HCEC 1CT (cell line): ENCODE results near the gene GAD1.

ENCODE experiments used
- DNase-seq: peaks from one replicate; pipeline ENCODE4 v3.0.0-alpha.2; 2017

The GAD1 gene

DNA sequence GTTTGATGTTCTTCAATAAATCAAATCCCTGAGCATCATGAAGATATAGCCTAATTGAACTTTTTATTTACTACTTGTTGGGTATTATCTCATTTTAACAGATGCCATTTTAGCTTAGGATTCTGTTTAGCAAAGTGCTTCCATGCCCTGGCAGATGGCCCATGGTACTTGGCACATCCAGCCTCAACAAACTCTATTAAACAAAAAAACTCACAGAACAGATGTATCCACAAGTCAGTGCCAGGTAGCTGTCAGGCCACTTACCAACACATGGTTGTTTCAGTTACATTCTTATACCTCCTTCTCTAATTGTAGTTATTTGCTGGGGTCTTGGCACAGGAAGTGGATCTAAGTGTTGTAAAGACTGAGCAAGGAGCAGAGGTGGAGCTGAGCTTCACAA, 29.6 kb downstream of the GAD1 start:
- DNase-seq, result no peak

DNA sequence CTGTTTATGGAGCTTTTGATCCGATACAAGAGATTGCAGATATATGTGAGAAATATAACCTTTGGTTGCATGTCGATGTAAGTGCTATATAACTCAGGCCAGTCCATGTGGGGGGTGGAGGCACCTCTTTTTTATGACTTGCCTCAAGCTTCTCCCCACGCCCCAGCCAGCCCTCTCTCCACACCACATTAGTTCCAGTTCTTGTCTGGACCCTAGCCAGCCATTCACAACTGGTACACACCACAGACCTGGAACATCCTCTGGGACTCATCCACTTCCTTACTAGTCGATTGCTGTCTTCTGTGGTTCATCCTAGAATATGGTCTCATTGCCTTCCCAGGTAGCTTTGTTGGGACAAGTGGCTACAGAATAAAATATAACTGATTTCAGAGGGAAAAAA, 31.0 kb downstream of the GAD1 start:
- DNase-seq, result no peak

DNA sequence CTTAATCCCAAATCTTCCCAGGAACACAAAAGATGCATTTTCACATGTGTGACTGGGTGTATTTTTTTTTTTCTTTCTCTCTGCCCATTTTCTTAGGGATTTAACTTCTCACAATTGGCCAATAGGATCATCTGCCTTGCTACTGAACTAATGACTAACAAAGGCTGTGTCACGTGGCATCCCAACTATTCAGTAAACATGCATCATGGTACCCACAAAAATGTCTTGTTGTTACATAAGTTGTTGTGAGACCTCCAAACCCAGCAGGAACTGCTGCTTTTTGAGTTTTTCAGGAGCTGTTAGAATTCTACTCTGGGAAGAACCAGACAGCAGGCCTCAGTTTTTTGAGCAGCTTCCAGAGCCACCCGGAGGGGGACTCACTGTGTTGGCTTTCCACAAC, 31.9 kb downstream of the GAD1 start:
- DNase-seq, result peak; percentile 75

DNA sequence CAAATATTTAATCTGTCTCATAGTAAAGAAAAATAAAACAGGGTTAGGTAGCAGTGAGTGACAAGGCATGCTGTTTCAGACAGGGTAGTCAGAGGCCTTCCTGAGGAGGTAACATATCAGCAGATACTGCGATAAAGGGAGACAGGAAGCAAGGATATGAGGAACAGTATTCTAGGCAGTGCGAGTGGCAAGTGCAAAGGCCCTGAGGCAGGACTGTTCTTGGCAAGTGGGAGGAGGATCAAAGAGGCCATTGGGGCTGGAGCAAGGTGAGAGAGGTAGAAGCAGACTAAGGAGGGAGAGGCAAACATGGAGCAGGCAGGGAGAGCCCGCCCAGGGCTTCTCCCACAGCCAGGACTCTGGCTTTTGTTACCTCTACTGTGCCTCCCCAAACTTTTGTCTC, 33.6 kb downstream of the GAD1 start:
- no peak for DNase-seq

DNA sequence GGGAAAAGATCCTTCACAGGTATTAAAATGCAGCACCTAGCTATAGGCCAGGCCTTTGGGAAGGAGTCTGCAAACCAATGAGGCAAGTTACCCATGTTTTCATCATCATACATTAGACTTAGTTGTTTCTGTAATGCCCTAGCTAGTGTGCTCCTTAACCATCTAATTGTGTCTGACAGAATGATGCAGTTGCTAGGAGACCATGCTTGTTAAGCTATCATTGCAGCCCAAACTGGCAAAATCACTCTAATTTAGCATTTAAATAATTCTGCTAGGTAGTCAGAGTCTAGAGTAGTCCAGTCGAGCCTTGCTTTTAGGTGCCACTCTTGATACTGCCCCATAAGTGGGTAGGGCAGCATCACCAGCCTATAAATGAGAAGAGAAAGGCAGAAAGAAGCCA, 34.9 kb downstream of the GAD1 start:
- DNase-seq, result no peak

DNA sequence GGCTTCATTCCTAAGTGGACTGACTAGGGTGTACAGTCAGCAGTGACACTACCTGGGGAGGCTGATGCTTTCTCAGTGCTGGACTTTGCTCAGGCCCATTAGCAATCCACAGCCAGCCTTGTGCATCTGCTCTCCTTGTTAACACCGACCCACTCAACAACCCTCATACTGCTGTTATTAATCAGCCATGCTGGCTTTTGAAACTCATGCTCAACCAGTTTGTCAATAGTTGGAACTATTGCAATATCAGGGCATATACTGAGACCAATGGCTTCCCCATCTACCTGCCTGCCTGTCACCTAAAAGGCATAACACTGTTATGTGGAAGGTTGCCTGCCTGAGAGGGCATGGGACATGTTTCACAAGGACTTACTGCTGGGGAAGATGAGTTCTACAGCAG, 39.4 kb downstream of the GAD1 start:
- no peak for DNase-seq

DNA sequence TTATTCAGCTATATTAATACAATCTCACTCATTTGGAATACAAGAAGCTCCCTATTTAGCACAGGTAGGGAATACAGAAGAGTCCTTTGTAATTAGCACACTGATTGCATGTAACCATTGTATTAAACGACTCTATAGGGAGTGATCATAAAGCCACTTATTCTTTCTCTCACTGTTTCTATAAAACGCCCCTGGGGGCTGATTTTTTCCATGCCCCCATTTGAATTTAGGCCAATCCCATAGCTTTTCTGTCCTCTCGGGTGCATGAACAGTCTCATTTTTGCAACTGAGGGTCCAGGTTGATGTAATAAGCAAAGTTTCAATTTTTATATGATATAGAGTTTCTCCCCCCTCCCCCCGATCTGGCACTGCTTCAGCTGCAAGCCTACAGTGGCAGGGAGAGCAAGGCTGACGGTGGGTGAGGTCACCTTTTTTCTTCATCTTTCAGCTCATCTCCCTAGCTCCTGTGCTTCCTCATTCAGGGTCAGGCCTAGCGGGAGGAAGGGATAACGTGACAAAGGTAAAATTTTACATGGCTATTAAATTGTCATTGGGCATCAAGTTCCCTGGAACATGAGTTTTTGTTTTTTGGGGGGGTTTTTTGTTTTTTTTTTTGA, 45.7 kb downstream of the GAD1 start:
- DNase-seq, result no peak

DNA sequence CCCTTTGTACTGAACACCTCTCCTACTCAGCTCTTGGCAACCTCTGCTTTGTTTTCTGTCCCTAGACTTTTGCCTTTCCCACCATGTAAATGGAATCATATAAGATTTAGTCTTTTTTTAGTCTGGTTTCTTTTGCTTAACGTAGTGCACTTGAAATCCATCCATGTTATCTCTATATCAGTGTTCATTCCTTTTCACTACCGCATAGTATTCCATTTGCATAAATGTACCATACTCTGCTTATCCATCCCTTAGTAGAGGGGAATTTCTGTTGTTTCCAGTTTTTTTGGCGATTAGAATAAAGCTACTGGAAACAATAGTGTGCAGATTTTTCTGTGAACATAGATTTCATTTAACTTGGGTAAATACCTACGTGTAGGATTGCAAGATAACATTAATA, 46.4 kb downstream of the GAD1 start:
- DNase-seq, result no peak

DNA sequence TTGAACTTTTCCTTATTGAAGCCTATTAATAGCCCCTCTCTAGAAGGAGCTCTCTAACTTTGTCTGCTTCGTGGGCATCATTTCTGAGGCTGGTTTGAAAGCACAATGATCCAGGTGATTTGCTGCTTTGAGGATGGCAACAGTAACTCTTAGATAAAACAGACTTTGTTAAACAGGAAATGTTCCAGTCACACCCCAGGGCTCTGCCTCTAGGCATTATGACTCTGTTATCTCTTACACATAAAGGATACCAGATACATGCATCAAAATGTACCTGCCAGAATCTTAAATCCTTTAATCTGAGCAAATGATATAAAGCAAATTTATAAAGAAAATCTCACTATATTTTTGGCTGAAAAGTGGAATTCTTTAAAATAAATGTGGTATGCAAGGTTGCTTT, 52.3 kb downstream of the GAD1 start:
- no peak for DNase-seq

DNA sequence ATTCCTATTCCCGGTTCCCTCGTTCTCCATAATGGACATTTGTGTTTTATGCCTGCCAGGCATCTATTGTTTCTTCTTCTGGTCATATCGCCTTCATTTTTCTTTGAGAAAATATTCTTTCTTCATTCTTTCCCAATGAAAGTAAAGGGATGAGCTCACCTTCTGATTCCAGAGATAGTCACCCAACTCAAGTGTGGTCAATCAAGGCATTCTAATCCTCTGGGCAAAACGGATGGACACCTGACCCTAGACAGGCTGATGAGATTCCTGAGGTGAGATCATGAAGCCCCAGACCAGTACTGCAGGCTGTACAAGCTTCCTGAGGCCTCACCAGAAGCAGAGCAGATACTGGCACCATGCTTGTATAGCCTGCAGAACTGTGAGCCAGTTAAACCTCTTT, 52.8 kb downstream of the GAD1 start:
- DNase-seq, result no peak

DNA sequence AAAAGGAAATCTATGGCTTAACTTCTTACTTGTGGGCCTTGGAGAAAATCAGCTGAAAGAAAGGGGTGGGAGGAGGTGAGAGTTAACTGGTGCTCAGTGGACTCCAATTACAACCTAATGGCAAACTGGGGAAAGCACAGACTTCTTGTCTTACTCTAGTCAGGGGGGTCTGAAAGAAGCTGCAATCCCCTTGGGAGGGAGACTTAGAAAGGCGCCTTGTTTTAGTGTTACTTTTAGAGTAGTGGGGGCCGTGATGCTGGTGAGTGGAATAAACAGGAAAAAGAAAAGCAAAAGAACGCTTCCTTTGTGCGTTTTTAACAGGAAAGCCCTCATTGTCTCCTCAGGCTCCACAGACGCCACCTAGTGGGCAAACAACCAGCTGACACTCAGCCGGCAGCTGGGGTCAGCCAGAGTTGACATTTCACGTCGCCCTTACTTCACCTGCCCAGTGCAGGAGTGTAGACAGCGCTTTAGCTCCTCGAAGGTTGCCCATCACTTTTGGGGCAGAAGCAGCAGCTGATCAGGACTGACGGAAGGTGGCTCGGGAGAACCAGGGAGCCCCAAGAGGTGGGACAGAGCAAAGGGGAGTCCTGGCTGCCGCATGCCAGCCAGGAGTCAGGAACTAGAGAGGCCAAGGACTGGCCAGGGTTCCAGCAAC, 56.5 kb downstream of the GAD1 start:
- peak; percentile 57 for DNase-seq

DNA sequence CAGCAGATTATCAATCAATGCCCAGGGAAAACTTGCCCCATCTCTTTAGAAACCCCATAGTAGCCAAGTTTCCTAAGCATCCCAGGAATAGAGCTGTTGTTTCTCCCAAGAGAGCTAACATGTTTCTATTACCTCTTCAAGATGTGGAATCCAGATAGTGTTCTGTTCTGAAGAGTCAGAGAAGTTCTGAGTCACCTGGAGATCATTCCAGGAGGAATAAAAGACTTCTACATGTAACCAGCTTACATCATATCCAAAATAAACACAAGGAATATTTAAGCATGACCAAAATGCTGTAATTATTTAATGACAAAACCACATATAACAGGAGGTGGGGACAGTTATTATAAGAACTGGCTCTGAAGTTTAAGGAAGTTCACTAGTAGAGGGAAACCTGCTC, 61.4 kb downstream of the GAD1 start:
- no peak for DNase-seq

DNA sequence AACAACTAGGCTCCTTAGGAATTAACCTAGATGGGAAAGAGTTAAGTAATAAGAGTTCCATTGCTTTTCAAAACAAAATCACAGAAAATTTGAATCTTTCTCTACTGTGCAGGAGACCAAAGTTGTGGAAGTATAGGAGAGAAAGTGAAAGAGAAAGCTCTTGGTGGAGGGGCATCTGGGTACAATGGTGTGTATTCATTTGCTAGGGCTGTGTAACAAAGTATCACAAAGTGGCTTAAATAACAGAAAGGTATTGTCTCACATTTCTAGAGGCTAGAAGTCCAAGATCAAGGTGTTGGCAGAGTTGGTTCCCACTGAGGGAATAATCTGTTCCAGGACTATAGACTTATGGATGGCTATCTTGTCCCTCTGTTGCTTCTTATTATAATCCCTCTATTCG, 61.8 kb downstream of the GAD1 start:
- no peak for DNase-seq

DNA sequence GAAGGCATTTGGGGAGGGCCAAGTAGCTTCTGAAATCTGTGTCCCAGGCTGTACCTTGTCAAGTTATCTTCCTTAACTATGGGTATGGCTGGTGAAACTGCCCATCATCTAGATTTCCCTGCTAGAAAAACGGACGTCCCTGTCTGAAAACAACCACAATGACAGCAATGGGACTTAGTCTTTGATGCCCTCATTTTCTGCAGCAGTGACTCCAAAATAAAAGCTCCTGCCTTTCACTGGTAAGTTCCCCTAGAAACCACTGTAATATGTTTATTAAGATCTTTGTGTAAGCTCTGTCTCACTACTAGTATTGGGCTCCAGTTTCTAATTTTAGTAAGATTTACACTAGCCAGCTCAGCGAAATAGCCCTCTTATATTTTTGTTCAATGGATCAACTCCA, 65.2 kb downstream of the GAD1 start:
- no peak for DNase-seq

DNA sequence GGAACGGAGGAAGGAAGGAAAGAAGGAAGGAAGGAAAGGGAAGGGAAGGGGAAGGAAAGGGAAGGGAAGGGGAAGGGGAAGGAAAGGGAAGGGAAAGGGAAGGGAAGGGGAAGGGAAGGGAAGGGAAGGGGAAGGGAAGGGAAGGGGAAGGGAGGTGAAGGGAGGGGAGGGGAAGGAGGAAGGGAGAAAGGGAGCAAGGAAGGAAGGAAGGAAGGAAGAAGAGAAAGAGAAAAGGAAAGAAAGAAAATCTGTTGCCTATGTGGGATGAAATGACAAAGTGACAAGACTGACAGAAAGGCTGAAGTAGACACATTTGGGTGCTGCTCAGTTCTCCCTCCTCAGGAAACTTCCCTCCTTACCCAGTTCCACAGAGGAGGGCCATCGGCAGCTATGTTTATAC, 66.1 kb downstream of the GAD1 start:
- no peak for DNase-seq

DNA sequence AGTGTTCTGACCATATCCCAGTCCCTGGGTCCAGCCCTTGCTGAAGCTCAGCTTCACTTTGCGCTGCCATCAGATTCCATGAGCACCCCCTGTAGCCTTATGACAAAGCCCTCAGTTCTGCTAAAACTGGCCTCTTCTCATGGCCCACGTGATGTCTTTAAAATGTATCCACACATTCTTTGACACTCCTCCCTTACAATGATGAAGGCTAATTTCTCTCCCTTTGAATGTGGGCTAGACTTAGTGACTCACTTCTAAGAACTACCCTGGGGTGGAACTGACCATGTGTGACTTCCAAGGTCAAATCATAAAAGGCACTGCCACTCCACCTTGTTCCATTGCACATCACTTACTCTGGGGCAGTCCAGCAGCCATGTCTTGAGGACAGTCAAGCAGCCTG, 67.0 kb downstream of the GAD1 start:
- DNase-seq, result no peak

DNA sequence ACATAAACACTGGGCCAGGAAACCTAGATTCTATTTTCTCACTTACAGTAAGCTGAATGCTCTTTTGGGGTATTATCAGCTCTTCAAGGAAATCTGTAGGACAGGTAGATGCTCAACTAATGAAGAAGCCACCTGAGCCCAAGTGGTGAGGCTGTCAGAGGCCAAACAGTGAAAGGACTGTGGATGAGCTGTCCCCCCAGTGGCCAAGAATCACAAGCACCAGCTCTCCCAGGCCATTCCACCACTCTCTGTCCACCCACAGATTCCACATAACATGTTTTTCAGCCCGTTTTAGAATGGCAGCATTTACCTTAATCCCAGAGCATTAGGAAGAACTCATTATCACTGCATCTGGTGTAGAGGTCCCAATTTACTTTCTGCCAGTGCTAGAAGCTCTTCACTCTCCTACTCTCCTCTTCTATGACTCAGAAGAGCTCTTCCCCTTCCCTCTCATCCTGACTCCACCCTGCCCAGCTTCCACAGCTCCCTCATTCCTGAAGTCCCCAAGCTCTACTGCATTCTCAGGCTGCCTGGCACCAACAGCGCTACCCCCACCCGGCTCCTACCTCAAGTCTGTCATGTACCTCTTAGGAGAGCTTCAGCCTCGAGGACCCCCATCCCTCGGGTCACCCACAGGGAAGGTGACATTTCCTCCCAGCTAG, 68.6 kb downstream of the GAD1 start:
- DNase-seq, result no peak

DNA sequence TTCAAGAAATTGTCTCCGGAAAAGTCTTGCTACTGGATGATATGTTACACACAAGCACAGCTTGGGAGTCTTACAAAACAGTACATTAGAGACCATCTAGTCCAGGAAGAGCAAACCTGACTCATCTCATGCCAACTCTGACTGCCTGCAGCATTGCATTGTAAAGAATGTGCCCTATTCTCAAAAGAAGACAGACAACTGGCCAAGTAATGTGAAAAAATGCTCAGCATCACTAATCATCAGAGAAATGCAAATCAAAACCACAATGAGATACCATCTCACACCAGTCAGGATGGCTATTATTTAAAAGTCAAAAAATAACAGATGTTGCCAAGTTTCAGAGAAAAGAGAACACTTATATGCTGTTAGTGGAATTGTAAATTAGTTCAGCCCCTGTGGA, 69.7 kb downstream of the GAD1 start:
- peak; percentile 38 for DNase-seq

DNA sequence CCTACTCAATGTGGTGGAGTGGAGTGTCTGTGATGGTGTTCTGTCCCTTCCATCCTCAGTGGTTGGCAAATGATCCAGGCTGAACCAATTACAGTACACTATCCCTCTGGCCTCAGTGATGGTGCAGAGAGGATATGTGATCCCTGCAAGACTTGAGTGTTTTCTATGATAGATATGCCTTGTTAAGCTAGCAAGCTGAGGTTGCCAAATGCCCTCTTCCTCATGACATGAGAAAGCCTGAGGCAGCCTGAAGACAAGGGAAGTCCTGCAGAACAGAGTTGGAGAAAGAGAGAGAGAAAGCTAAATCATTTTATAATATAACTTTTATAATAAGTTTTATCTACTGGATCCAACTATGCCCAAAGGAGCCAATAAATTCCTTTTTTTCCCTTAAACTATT, 70.8 kb downstream of the GAD1 start:
- no peak for DNase-seq

DNA sequence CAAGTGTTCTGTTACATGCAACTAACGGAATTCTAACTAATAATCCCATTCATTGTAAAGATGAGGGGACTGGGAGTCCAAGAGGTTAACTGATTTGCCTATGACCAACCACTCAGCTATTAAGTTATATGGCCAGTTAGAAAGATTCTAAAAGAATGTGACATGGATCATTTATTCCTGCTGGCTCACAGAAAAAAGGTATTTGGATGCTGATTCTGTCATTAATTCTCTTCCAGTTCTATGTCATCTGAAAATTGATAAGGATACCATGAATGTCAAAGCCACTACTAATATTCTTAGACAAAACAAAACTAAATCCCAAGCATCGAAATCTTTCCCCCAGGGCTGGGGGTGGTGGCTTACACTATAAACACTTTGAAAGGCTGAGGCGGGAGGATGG, 71.2 kb downstream of the GAD1 start:
- DNase-seq, result no peak

DNA sequence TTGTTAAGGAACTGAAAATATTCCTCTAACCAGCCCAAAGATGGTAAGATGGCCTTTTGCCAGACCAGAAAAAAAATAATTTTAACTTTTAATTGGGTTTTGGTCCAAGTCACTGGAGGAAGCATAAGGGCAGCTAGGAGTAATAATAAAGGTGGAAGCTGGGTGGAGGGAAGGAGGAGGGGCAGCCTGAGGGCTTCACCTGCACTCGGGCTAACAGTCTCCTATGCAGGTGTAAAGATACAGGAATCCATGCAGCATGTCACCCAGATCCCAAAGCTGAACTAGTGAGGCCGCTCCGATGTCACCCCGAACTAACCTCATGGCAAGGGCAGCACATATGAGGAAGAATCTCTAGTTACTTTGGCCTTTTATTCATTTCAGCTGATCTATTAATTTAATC, 75.2 kb downstream of the GAD1 start:
- DNase-seq, result no peak

DNA sequence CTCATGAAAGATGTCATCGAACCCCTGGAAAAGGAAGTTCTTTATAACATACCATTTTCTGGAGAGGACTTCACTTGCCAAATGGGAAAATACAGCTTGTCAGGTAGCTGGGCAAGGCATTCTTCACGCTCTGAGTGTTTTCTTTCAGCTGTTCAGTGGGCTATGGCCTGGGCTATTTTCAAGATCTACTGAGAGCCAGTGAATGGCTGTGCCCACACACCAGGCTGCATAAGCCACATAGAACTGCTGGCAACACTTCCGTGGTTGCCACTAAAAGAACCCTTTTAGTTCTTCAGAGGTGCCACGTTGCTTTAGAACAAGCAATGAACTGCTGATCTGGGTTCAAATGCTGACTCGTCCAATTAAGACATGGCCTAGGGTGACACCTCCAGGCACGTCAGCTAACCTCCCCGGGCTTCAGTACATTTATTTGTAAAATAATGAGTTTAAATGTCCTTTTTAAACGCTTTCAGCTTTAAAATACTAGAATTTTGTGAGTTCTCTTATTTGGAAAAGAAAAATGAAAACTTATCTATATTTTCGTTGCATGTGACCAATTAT, 75.8 kb downstream of the GAD1 start:
- no peak for DNase-seq

DNA sequence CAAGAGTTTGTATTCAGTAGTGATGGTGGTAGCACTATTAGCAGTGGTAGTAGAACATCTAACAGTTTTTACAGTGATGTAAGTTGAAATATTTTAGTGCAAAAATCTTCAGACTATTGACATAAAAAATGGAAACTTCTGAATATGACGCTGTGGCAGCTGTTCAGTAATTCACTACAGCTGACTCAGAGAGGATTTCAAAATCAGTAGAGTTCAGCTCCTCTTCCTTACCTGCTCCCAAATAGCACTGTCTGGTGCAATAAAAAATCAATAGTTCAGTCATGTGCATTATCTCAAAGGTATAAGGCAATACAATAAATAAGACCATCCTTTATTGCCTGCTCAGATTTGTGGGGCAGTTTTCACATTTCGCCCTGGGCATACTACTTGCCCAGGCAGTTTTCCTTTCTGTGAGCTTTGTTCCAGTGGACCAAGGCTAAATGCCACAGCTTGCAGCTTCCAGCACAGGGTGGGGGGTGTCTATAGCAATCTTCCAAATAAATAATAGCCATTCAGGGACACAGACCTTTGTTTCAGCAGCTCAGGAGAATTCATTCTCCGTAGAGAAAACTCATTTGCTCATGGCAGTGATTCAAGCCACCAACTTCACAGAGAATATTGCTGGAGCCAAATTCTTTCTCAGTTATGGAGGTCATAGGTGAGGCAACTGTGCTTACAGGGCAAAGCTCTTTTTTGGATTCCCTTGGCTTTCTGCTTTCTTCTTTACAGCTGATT, 78.5 kb downstream of the GAD1 start:
- peak; percentile 31 for DNase-seq

DNA sequence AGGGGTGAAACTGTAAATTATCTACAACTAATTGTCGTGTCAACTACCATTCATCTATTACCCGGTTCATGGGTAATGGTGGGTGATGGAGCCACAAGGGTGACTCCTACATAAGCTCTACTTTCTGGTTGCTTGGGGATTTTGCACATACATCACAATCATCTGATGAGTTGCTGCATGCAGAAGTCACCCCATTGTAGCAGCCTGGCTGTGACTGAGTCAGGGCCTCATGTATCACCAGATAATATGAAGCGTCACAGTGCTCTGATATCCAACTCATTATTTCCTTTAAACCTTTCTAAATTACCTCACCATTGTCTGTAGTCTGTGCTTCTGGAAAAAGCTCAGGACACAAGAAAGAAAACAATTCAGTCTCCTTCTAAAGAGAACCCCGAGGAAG, 79.9 kb downstream of the GAD1 start:
- DNase-seq, result no peak
